Memory B cell (primary cell): ENCODE measurements around the gene TMPRSS6.

Source experiments
- ATAC-seq: fragments of 150-1000 bp; cut with Tn5 transposase; 2 replicates; pipeline ENCODE4 v1.10.0; 2021; ENCODE audit warnings: low read depth, mild to moderate bottlenecking, moderate library complexity
- DNase-seq, 2 donors: peaks; one replicate each; pipeline ENCODE4 v3.0.0; 2022; ENCODE audit warnings: low spot score in 2 of 2
- H3K27ac Mint-ChIP-seq: one replicate; pipeline ENCODE4 v1.8.0; 2022; ENCODE audit warnings: mild to moderate bottlenecking, moderate library complexity, mixed read lengths
- H3K27me3 Mint-ChIP-seq: one replicate; pipeline ENCODE4 v1.8.0; 2022; ENCODE audit warnings: mixed read lengths
- H3K36me3 Mint-ChIP-seq: one replicate; pipeline ENCODE4 v1.8.0; 2022; ENCODE audit warnings: mild to moderate bottlenecking, mixed read lengths
- H3K4me1 Mint-ChIP-seq: one replicate; pipeline ENCODE4 v1.8.0; 2022; ENCODE audit warnings: mixed read lengths
- H3K4me3 Mint-ChIP-seq: one replicate; pipeline ENCODE4 v1.8.0; 2022; ENCODE audit warnings: mild to moderate bottlenecking, moderate library complexity, mixed read lengths
- H3K9me3 Mint-ChIP-seq: one replicate; pipeline ENCODE4 v1.8.0; 2022; ENCODE audit warnings: mixed read lengths

Gene TMPRSS6

GRCh38 chr22:37044634-37045625 is 64.6 kb downstream of the TMPRSS6 start:
- Mint-ChIP-seq H3K27me3 (peaks cover 6% of the 10 kb centered on the region), H3K27ac (no peak overlapping the region), H3K9me3 (no peaks in the 10 kb centered on the region), H3K4me3 (no peak overlapping the region), H3K36me3 (no peaks in the 10 kb centered on the region), H3K4me1 (peaks cover 2% of the 10 kb centered on the region)
- no peak for DNase-seq
- ATAC-seq: peak; percentile 59

- Mint-ChIP-seq H3K36me3 (no peaks in the 10 kb centered on the region), H3K27ac (no peak overlapping the region), H3K9me3 (no peaks in the 10 kb centered on the region), H3K4me3 (no peak overlapping the region), H3K27me3 (peaks cover 6% of the 10 kb centered on the region), H3K4me1 (peaks cover 2% of the 10 kb centered on the region)
- ATAC-seq (peak; percentile 94), DNase-seq (peak; percentile 44 to 56)
These were observed 65.5 kb downstream of the TMPRSS6 start for GRCh38 chr22:37043828-37044538.

GRCh38 chr22:37043209-37043827 is 66.2 kb downstream of the TMPRSS6 start:
- H3K27me3 Mint-ChIP-seq: peaks cover 6% of the 10 kb centered on the region
- DNase-seq: no peak
- H3K27ac Mint-ChIP-seq: no peak overlapping the region
- no peaks in the 10 kb centered on the region for H3K9me3 Mint-ChIP-seq
- H3K4me1 Mint-ChIP-seq: peaks cover 2% of the 10 kb centered on the region
- no peaks in the 10 kb centered on the region for H3K36me3 Mint-ChIP-seq
- ATAC-seq: no peak
- H3K4me3 Mint-ChIP-seq: no peak overlapping the region

- Mint-ChIP-seq H3K4me1 (peaks cover 2% of the 10 kb centered on the region), H3K9me3 (no peaks in the 10 kb centered on the region), H3K27me3 (peaks cover 20% of the 10 kb centered on the region), H3K27ac (no peak overlapping the region), H3K36me3 (no peaks in the 10 kb centered on the region), H3K4me3 (no peak overlapping the region)
- no peak for DNase-seq
- ATAC-seq: no peak
These were observed 70.0 kb downstream of the TMPRSS6 start for GRCh38 chr22:37039466-37039865.

GRCh38 chr22:37037669-37038068 is 71.8 kb downstream of the TMPRSS6 start:
- DNase-seq: no peak
- no peak overlapping the region for H3K4me3 Mint-ChIP-seq

GRCh38 chr22:37036655-37037377 is 72.7 kb downstream of the TMPRSS6 start:
- H3K4me3 Mint-ChIP-seq: no peak overlapping the region
- no peak for ATAC-seq
- H3K27me3 Mint-ChIP-seq: peaks cover 24% of the 10 kb centered on the region
- H3K9me3 Mint-ChIP-seq: no peaks in the 10 kb centered on the region
- no peaks in the 10 kb centered on the region for H3K4me1 Mint-ChIP-seq
- H3K36me3 Mint-ChIP-seq: no peaks in the 10 kb centered on the region
- no peak for DNase-seq
- no peak overlapping the region for H3K27ac Mint-ChIP-seq

More at GRCh38 chr22:37037669-37038068, 71.8 kb downstream of the TMPRSS6 start:
- H3K27me3 Mint-ChIP-seq: peaks cover 24% of the 10 kb centered on the region
- H3K4me1 Mint-ChIP-seq: no peaks in the 10 kb centered on the region
- no peak for ATAC-seq
- no peak overlapping the region for H3K27ac Mint-ChIP-seq
- H3K9me3 Mint-ChIP-seq: no peaks in the 10 kb centered on the region
- H3K36me3 Mint-ChIP-seq: no peaks in the 10 kb centered on the region

GRCh38 chr22:37033605-37034430 is 75.7 kb downstream of the TMPRSS6 start:
- Mint-ChIP-seq H3K27me3 (peaks cover 18% of the 10 kb centered on the region), H3K36me3 (no peaks in the 10 kb centered on the region), H3K4me3 (no peak overlapping the region), H3K4me1 (no peaks in the 10 kb centered on the region), H3K9me3 (no peaks in the 10 kb centered on the region), H3K27ac (no peak overlapping the region)
- ATAC-seq (no peak), DNase-seq (no peak)

GRCh38 chr22:37032535-37033460 is 76.7 kb downstream of the TMPRSS6 start:
- no peak overlapping the region for H3K27ac Mint-ChIP-seq
- no peak overlapping the region for H3K4me3 Mint-ChIP-seq
- H3K4me1 Mint-ChIP-seq: no peaks in the 10 kb centered on the region
- H3K9me3 Mint-ChIP-seq: no peaks in the 10 kb centered on the region
- no peak for DNase-seq
- peaks cover 18% of the 10 kb centered on the region for H3K27me3 Mint-ChIP-seq
- ATAC-seq: no peak
- no peaks in the 10 kb centered on the region for H3K36me3 Mint-ChIP-seq

GRCh38 chr22:37032134-37032534 is 77.4 kb downstream of the TMPRSS6 start:
- peaks cover 13% of the 10 kb centered on the region for H3K27me3 Mint-ChIP-seq
- peaks cover 3% of the 10 kb centered on the region for H3K36me3 Mint-ChIP-seq
- ATAC-seq: no peak
- no peak overlapping the region for H3K4me3 Mint-ChIP-seq
- no peaks in the 10 kb centered on the region for H3K9me3 Mint-ChIP-seq
- no peak overlapping the region for H3K27ac Mint-ChIP-seq
- DNase-seq: no peak
- no peaks in the 10 kb centered on the region for H3K4me1 Mint-ChIP-seq

- H3K27ac Mint-ChIP-seq: no peak overlapping the region
- ATAC-seq: no peak
- H3K36me3 Mint-ChIP-seq: peaks cover 3% of the 10 kb centered on the region
- H3K4me1 Mint-ChIP-seq: no peaks in the 10 kb centered on the region
- H3K4me3 Mint-ChIP-seq: no peak overlapping the region
- peaks cover 11% of the 10 kb centered on the region for H3K27me3 Mint-ChIP-seq
- no peaks in the 10 kb centered on the region for H3K9me3 Mint-ChIP-seq
- no peak for DNase-seq
These were observed 78.8 kb downstream of the TMPRSS6 start for GRCh38 chr22:37030560-37031281.

- ATAC-seq (no peak), DNase-seq (no peak)
- no peak overlapping the region for H3K27ac Mint-ChIP-seq
- peaks cover 4% of the 10 kb centered on the region for H3K27me3 Mint-ChIP-seq
- H3K9me3 Mint-ChIP-seq: no peaks in the 10 kb centered on the region
- H3K4me1 Mint-ChIP-seq: no peaks in the 10 kb centered on the region
- H3K4me3 Mint-ChIP-seq: no peak overlapping the region
- H3K36me3 Mint-ChIP-seq: peaks cover 7% of the 10 kb centered on the region
These were observed 80.5 kb downstream of the TMPRSS6 start for GRCh38 chr22:37028692-37029674.
